ENCODE results near the gene KDM8.

DNA sequence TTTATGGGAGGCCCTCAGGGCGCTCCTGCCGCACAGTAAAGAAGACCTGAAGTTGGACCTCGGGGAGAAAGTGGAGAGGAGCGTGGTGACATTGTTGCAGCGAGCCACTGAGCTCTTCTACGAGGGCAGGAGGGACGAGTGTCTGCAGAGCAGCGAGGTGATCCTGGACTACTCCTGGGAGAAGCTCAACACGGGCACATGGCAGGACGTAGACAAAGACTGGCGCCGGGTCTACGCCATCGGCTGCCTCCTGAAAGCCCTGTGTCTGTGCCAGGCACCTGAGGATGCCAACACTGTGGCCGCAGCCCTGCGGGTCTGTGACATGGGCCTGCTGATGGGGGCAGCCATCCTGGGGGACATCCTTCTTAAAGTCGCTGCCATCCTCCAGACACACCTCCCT lies 6.8 kb downstream of the KDM8 start:
- TF ChIP-seq, protein P1, sequence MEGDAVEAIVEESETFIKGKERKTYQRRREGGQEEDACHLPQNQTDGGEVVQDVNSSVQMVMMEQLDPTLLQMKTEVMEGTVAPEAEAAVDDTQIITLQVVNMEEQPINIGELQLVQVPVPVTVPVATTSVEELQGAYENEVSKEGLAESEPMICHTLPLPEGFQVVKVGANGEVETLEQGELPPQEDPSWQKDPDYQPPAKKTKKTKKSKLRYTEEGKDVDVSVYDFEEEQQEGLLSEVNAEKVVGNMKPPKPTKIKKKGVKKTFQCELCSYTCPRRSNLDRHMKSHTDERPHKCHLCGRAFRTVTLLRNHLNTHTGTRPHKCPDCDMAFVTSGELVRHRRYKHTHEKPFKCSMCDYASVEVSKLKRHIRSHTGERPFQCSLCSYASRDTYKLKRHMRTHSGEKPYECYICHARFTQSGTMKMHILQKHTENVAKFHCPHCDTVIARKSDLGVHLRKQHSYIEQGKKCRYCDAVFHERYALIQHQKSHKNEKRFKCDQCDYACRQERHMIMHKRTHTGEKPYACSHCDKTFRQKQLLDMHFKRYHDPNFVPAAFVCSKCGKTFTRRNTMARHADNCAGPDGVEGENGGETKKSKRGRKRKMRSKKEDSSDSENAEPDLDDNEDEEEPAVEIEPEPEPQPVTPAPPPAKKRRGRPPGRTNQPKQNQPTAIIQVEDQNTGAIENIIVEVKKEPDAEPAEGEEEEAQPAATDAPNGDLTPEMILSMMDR (IDR thresholded peaks at IDR 0.05), result no peak
- TF ChIP-seq POLR2A (IDR thresholded peaks at IDR 0.05), result no peak
